GM19239 (cell line): ENCODE measurements around the gene PTPRQ.

Experiments
- DNase-seq: peaks from one replicate; pipeline ENCODE4 v3.0.0; 2011; ENCODE audit warnings: low spot score; ENCODE audit not compliant: insufficient read length
- FAIRE-seq: peaks from 2 replicates; lab custom pipeline; 2011; peaks lifted over from hg19 to GRCh38; lab: Jason Lieb, UNC

Gene PTPRQ

GRCh38 chr12:80716696-80717469, 272.8 kb downstream of the PTPRQ start, which contains the start of gene MYF5:
MYF5 (plus strand) TSS chr12:80716912; CDS start chr12:80717064, 152 bp downstream.
- no peak for DNase-seq
- no peak for FAIRE-seq

DNA sequence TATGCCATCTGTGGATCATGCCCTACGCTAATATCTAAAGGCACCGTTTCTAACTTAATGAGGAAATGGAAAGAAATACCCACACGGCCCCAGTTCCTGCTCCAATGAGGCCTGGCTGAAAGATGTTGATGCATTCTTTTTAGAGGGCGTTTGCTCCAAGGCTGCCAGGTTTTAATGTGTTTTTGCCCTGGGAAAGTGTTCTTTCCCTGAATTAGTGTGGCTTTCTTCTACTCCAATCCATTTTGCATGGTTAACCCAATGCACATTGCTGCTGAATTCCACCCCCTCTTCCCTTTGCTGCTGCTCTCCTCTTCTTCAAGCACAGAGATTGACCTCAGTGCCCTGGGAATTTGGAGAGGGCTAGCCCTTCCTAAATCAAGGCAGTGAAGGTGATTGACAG, 273.8 kb downstream of the PTPRQ start:
- no peak for DNase-seq
- no peak for FAIRE-seq

GRCh38 chr12:80720516-80720915, 276.5 kb downstream of the PTPRQ start:
- DNase-seq (no peak), FAIRE-seq (no peak)

GRCh38 chr12:80721326-80721725, 277.3 kb downstream of the PTPRQ start:
- DNase-seq (no peak), FAIRE-seq (no peak)
